ENCODE data around the gene TP53AIP1. TPM values are rescaled to one million over a fixed set of nuclear protein-coding genes. Genes with fewer than 3 reads are reported as not detected.

Gene TP53AIP1
- total and polyA plus RNA-seq, 3 experiments from 2014 or later = not detected

GRCh38 chr11:128911701-128912100 is 31.0 kb downstream of the TP53AIP1 start:
- ChIA-PET POLR2A (no interaction called here), CTCF (no interaction called here)
- peaks cover 34 to 66% of the 10 kb centered on the region in 2 donors for H3K27me3 Mint-ChIP-seq
- no peak for DNase-seq
- peaks cover 0 to 2% (median 0%) of the 10 kb centered on the region in 5 donors for H3K9me3 Mint-ChIP-seq
- H3K27ac Mint-ChIP-seq = no peak overlapping the region
- Histone ChIP-seq H3K27ac (ENCODE audit: low read depth, low read length) (no peak overlapping the region), H3K4me3 (ENCODE audit: low read length) (no peak overlapping the region), H3K9me3 (ENCODE audit: low read length) (no peaks in the 10 kb centered on the region), H3K36me3 (ENCODE audit: insufficient read depth, low read length) (no peaks in the 10 kb centered on the region), H3K4me1 (ENCODE audit: insufficient read depth, low read length) (no peaks in the 10 kb centered on the region), H3K27me3 (ENCODE audit: insufficient read depth, low read length, poor library complexity, severe bottlenecking) (peaks cover 10% of the 10 kb centered on the region)
- H3K36me3 Mint-ChIP-seq = peaks cover 0 to 5% (median 3%) of the 10 kb centered on the region in 3 donors
- H3K4me1 Mint-ChIP-seq = peaks cover 0 to 4% (median 0%) of the 10 kb centered on the region in 3 donors
- no peak overlapping the region for H3K4me3 Mint-ChIP-seq

GRCh38 chr11:128911239-128911638 is 31.4 kb downstream of the TP53AIP1 start:
- Mint-ChIP-seq H3K36me3 (peaks cover 0 to 5% (median 3%) of the 10 kb centered on the region in 3 donors), H3K4me1 (peaks cover under 1 to 5% (median 1%) of the 10 kb centered on the region in 3 donors), H3K9me3 (peaks cover 0 to 2% (median 0%) of the 10 kb centered on the region in 5 donors), H3K27me3 (peaks cover 34 to 64% of the 10 kb centered on the region in 2 donors), H3K27ac (no peak overlapping the region), H3K4me3 (no peak overlapping the region)
- ChIA-PET CTCF (no interaction called here), POLR2A (no interaction called here)
- no peaks in the 10 kb centered on the region for H3K36me3 ChIP-seq (ENCODE audit: insufficient read depth, low read length)
- DNase-seq = no peak
- H3K27ac ChIP-seq (ENCODE audit: low read depth, low read length) = no peak overlapping the region
- peaks cover 2% of the 10 kb centered on the region for H3K4me1 ChIP-seq (ENCODE audit: insufficient read depth, low read length)
- no peaks in the 10 kb centered on the region for H3K9me3 ChIP-seq (ENCODE audit: low read length)
- H3K27me3 ChIP-seq (ENCODE audit: insufficient read depth, low read length, poor library complexity, severe bottlenecking) = peaks cover 15% of the 10 kb centered on the region
- H3K4me3 ChIP-seq (ENCODE audit: low read length) = no peak overlapping the region

GRCh38 chr11:128910576-128910975 is 32.1 kb downstream of the TP53AIP1 start:
- Mint-ChIP-seq H3K27ac (no peak overlapping the region), H3K36me3 (peaks cover 0 to under 1% (median 0%) of the 10 kb centered on the region in 3 donors), H3K27me3 (peaks cover 34 to 62% of the 10 kb centered on the region in 2 donors), H3K9me3 (peaks cover 0 to 2% (median 0%) of the 10 kb centered on the region in 5 donors), H3K4me1 (peaks cover 7 to 12% (median 7%) of the 10 kb centered on the region in 3 donors), H3K4me3 (no peak overlapping the region)
- no peak overlapping the region for H3K27ac ChIP-seq (ENCODE audit: low read depth, low read length)
- CTCF ChIA-PET = no interaction called here
- peaks cover 5% of the 10 kb centered on the region for H3K4me1 ChIP-seq (ENCODE audit: insufficient read depth, low read length)
- no peak overlapping the region for H3K4me3 ChIP-seq (ENCODE audit: low read length)
- POLR2A ChIA-PET = no interaction called here
- no peak for DNase-seq
- peaks cover 16% of the 10 kb centered on the region for H3K27me3 ChIP-seq (ENCODE audit: insufficient read depth, low read length, poor library complexity, severe bottlenecking)
- H3K9me3 ChIP-seq (ENCODE audit: low read length) = no peaks in the 10 kb centered on the region
- no peaks in the 10 kb centered on the region for H3K36me3 ChIP-seq (ENCODE audit: insufficient read depth, low read length)

- Histone ChIP-seq H3K27me3 (ENCODE audit: insufficient read depth, low read length, poor library complexity, severe bottlenecking) (peaks cover 16% of the 10 kb centered on the region), H3K27ac (ENCODE audit: low read depth, low read length) (no peak overlapping the region), H3K36me3 (ENCODE audit: insufficient read depth, low read length) (no peaks in the 10 kb centered on the region), H3K4me1 (ENCODE audit: insufficient read depth, low read length) (peaks cover 5% of the 10 kb centered on the region), H3K9me3 (ENCODE audit: low read length) (no peaks in the 10 kb centered on the region), H3K4me3 (ENCODE audit: low read length) (no peak overlapping the region)
- CTCF ChIA-PET = no interaction called here
- peaks cover 0 to 2% (median 0%) of the 10 kb centered on the region in 5 donors for H3K9me3 Mint-ChIP-seq
- DNase-seq = no peak
- POLR2A ChIA-PET = no interaction called here
- peaks cover 34 to 57% of the 10 kb centered on the region in 2 donors for H3K27me3 Mint-ChIP-seq
- H3K4me3 Mint-ChIP-seq = no peak overlapping the region
- peaks cover 7 to 16% (median 10%) of the 10 kb centered on the region in 3 donors for H3K4me1 Mint-ChIP-seq
- H3K36me3 Mint-ChIP-seq = no peaks in the 10 kb centered on the region
- no peak overlapping the region for H3K27ac Mint-ChIP-seq
Observed at GRCh38 chr11:128909438-128910125, 33.1 kb downstream of the TP53AIP1 start.

GRCh38 chr11:128908391-128909246 is 34.1 kb downstream of the TP53AIP1 start:
- CTCF ChIA-PET = interaction anchor here (1.2 to 6.6 kb wide), 2 partner anchors 23 to 751 kb away, joined by 3 to 43 read pairs; no protein-coding TSS in a partner anchor
- peaks cover 11 to 25% (median 17%) of the 10 kb centered on the region in 3 donors for H3K4me1 Mint-ChIP-seq
- Histone ChIP-seq H3K4me1 (ENCODE audit: insufficient read depth, low read length) (peaks cover 5% of the 10 kb centered on the region), H3K27me3 (ENCODE audit: insufficient read depth, low read length, poor library complexity, severe bottlenecking) (peaks cover 16% of the 10 kb centered on the region), H3K27ac (ENCODE audit: low read depth, low read length) (no peak overlapping the region), H3K36me3 (ENCODE audit: insufficient read depth, low read length) (no peaks in the 10 kb centered on the region), H3K4me3 (ENCODE audit: low read length) (no peak overlapping the region), H3K9me3 (ENCODE audit: low read length) (no peaks in the 10 kb centered on the region)
- no peak overlapping the region for H3K27ac Mint-ChIP-seq
- H3K4me3 Mint-ChIP-seq = no peak overlapping the region
- no peaks in the 10 kb centered on the region for H3K36me3 Mint-ChIP-seq
- peaks cover 0 to 2% (median 0%) of the 10 kb centered on the region in 5 donors for H3K9me3 Mint-ChIP-seq
- H3K27me3 Mint-ChIP-seq = peaks cover 36 to 57% of the 10 kb centered on the region in 2 donors
- no peak for DNase-seq
- POLR2A ChIA-PET = interaction anchor here (0.5 to 0.7 kb wide), 2 partner anchors 16 to 21 kb away, joined by 3 to 4 read pairs; no protein-coding TSS in a partner anchor

GRCh38 chr11:128907585-128907984 is 35.1 kb downstream of the TP53AIP1 start:
- peaks cover 0 to 2% (median 0%) of the 10 kb centered on the region in 5 donors for H3K9me3 Mint-ChIP-seq

GRCh38 chr11:128906185-128907050 is 36.3 kb downstream of the TP53AIP1 start:
- Histone ChIP-seq H3K27me3 (ENCODE audit: insufficient read depth, low read length, poor library complexity, severe bottlenecking) (peaks cover 16% of the 10 kb centered on the region), H3K36me3 (ENCODE audit: insufficient read depth, low read length) (no peaks in the 10 kb centered on the region), H3K4me1 (ENCODE audit: insufficient read depth, low read length) (peaks cover 5% of the 10 kb centered on the region), H3K9me3 (ENCODE audit: low read length) (no peaks in the 10 kb centered on the region), H3K4me3 (ENCODE audit: low read length) (peak overlapping the region; percentile 50), H3K27ac (ENCODE audit: low read depth, low read length) (no peak overlapping the region)
- Mint-ChIP-seq H3K9me3 (no peaks in the 10 kb centered on the region), H3K27ac (peak overlapping the region in 2 of 8 donors; percentile 40 to 58), H3K27me3 (peaks cover 24 to 40% of the 10 kb centered on the region in 2 donors), H3K36me3 (no peaks in the 10 kb centered on the region), H3K4me1 (peaks cover 13 to 29% (median 17%) of the 10 kb centered on the region in 3 donors), H3K4me3 (peak overlapping the region; percentile 81 to 88 (median 85))
- ChIA-PET POLR2A (interaction anchor here (0.8 kb wide), 1 partner anchor 21 kb away, joined by 3 read pairs; no protein-coding TSS in a partner anchor), CTCF (interaction anchor here (1.0 to 6.6 kb wide), 6 partner anchors 14 to 749 kb away, joined by 3 to 43 read pairs (median 4); no protein-coding TSS in a partner anchor)
- no peak for DNase-seq

More at GRCh38 chr11:128907585-128907984, 35.1 kb downstream of the TP53AIP1 start:
- CTCF ChIA-PET = interaction anchor here (1.2 to 6.6 kb wide), 3 partner anchors 15 to 750 kb away, joined by 3 to 43 read pairs (median 7); no protein-coding TSS in a partner anchor
- H3K27ac ChIP-seq (ENCODE audit: low read depth, low read length) = no peak overlapping the region
- H3K4me3 ChIP-seq (ENCODE audit: low read length) = no peak overlapping the region
- H3K4me1 Mint-ChIP-seq = peaks cover 13 to 29% (median 17%) of the 10 kb centered on the region in 3 donors
- no peak for DNase-seq
- H3K36me3 ChIP-seq (ENCODE audit: insufficient read depth, low read length) = no peaks in the 10 kb centered on the region
- POLR2A ChIA-PET = interaction anchor here (0.5 to 0.7 kb wide), 2 partner anchors 15 to 49 kb away, joined by 3 to 8 read pairs; no protein-coding TSS in a partner anchor
- peaks cover 33 to 50% of the 10 kb centered on the region in 2 donors for H3K27me3 Mint-ChIP-seq
- H3K4me1 ChIP-seq (ENCODE audit: insufficient read depth, low read length) = peaks cover 5% of the 10 kb centered on the region
- H3K4me3 Mint-ChIP-seq = peak overlapping the region in 1 of 7 donors; percentile 85
- no peaks in the 10 kb centered on the region for H3K9me3 ChIP-seq (ENCODE audit: low read length)
- peaks cover 16% of the 10 kb centered on the region for H3K27me3 ChIP-seq (ENCODE audit: insufficient read depth, low read length, poor library complexity, severe bottlenecking)
- no peak overlapping the region for H3K27ac Mint-ChIP-seq
- no peaks in the 10 kb centered on the region for H3K36me3 Mint-ChIP-seq
